ENCODE data around the gene CHD2.
"Not testable (repeated sequence)": the region's sequence is repeated elsewhere in the genome, so short reads cannot be mapped to it uniquely, and the experiment has no call there.

Gene CHD2

GRCh38 chr15:93037820-93038705 is 137.9 kb downstream of the CHD2 start:
- DNase-seq, result no peak

DNA sequence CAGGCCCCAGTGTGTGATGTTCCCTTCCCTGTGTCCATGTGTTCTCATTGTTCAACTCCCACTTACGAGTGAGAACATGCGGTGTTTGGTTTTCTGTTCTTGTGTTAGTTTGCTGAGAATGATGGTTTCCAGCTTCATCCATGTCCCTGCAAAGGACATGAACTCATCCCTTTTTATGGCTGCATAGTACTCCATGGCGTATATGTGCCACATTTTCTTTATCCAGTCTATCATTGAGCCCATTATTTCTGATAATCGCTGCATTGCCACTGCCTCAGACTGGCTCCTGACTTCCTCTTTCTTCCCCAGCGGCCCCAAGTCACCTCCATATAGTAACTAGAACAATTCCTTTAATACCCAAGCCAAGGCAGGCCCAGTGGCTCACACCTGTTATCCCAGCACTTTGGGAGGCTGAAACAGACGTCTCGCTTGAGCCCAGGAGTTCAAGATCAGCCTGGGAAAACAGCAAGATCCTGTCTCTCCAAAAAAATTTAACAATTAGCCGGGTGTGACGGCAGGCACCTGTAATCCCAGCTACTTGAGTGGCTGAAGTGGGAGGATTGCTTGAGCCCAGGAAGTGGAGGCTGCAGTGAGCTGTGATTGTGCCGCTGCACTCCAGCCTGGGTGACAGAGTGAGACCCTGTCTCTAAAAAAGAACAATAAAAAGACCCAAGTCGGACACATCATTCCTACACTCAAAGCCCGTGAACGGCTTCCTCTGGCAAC is 139.6 kb downstream of the CHD2 start:
- DNase-seq, result not testable (repeated sequence)

DNA sequence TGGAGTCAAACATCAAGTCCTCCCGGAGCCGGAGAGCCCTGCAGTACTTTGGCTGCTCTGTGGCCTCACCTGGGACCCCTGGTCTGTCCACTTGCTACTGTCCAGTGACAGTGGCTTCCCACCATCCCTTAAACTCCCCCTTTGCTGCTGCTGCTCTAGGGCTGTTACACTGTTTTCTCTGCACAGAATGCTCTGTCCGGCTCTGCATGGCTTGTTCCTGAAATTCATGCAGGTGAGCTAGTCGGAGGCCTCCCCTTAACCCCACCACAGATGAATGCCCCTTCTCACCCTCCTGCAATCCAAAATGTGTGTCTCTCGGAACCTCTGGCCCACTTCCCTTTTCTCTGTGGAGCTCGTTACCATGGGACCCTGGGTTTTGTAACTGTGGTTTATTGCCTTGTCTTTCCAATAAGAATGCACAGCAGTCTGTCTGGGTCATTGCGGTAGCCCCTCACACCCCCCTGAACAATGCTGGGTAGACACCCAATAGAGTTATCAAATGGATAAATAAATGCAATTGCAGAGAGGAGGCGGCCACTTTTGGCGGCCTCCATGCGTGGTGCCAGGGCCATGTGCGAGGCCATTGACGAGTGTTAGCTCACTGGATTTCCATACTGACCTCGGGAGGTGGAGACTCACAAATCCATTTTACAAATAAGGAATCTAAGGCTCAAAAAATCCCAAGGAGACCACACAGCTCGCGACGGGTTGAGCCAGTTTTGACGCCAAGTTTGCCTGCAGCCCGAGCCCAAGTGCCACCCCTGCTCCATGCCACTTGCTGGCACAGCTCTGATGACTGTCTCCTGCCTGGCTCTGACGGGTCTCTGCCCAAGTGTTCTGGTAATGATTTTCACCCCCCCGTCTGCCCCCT is 140.4 kb downstream of the CHD2 start:
- DNase-seq, result no peak

DNA sequence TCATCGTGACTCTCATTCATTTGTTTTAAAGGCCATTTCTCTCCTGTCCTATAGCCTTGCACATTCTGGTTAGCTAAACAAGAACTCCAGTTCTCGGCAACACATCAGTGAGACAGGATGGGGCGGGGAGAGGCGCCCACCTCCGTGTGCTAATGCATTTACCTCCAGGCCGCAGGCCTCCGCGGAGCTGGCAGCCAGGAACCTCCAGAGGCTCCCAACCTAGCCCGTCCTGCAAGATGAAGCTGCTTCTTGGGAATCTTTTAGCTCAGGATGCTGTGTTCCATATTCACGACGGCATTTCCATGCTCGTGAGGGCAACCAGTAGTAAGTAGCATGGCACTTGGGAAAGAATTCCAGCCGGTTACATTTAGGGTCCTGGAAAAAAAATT is 141.0 kb downstream of the CHD2 start:
- DNase-seq, result no peak

DNA sequence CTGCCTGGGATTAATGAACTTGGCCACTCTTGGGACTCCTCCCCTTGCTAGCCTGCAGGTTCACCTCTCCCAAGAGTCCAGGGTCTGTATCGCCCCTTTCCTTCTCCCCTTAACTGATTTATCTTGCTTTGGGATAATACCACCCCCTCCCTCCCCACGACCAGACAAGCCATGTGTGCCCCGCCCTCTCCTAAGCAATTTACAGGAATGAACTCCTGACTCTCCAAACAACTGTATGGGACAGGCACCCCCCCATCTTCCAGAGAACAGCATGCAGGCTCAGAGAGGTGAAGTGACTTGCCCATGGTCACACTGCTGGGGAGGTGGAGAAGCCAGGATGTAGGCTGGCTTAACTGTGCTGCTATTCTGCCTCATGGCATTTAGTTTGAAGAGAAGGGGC is 142.1 kb downstream of the CHD2 start:
- DNase-seq, result no peak

DNA sequence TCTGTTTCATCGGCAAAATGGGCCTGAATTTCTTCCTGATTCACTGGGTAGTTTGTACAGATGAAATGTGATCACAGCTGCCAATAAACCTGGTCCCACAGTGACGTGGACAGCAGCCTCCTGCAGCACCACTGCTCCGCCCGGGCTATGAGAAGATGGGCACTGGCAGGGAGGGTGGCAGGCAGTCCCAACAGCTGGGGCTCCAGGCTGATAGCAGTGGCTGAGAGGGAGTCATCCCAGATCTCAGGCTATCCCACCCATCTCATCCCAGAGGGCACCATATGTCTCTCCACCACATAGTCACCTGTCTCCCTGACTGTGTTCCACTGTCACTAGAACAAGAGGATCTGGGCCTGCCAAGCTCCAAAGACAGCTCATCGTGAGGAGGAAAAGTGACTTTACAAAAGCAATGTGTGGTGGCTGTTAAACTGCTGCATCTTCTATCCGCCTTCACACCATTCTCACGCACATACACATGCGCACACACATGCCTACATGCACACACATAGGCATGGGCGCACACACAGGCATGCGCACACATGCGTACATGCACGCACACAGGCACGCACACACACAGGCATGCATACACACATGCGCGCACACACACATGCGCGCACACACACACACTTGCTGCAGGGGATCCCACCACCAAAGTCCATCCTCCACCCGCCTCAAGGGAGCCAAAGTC is 142.7 kb downstream of the CHD2 start:
- DNase-seq, result no peak

DNA sequence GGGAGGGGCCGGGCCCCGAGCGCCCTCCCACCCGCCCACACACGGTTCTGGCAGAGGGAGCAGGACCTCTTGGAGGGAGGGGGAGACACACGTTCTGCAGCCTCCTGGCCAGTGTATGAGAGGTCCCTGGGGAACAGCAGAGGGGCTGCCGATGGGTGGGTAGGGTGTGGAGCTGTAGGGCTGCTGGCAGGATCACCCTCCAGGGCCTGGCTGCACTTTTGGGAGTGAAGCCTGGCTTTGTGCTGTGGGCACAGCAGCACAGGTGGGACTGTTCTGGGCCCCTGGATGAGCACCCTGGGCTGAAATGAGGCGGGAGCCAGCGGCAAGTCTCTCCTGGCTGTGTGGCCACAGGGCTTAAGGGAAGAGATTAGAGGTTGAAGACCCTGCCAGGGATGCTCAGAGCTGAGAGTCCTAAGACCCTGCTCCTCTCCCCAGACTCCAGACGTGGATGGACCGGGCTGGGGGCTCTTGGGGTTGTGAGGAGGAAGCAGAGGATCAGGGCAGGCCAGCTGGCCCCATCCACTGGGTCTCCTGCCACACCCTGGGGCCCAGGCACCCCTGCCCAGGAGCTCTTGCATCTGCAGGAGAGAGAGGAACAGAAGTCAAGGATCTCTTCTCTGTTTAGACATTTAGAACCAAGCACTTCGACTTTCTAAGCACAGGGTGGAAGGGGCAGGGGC is 143.6 kb downstream of the CHD2 start:
- no peak for DNase-seq

- DNase-seq, result no peak
Measured at GRCh38 chr15:93044301-93045190, 144.4 kb downstream of the CHD2 start.

DNA sequence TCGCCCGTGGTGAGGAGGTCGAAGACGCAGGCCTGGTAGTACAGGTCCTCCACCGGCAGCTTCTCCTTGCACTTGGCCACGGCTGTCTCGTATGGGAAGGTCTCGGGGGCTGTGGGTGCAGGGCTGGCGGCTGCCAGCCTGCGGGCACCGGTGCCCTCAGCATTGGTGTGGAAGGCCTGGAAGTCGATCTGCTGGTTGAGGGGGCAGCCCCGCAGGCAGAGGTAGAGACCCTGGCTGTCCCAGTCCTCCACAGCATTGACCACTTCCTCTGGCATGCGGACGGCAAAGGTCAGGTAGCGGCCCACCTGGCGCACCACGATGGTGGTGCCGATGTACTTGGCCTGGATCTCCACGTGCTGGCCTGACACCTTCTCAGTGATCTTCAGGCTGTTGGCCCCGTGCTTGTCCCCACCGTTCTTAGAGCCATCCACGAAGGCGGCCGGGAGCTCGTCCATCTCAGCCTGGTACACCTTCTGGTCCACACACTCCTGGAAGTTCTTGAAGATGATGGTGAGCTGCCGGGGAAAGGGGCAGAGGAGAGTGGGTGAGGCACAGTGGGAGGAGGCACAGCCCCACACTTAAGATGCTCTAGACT is 145.2 kb downstream of the CHD2 start:
- no peak for DNase-seq

GRCh38 chr15:93046120-93046519 is 146.0 kb downstream of the CHD2 start:
- no peak for DNase-seq

DNA sequence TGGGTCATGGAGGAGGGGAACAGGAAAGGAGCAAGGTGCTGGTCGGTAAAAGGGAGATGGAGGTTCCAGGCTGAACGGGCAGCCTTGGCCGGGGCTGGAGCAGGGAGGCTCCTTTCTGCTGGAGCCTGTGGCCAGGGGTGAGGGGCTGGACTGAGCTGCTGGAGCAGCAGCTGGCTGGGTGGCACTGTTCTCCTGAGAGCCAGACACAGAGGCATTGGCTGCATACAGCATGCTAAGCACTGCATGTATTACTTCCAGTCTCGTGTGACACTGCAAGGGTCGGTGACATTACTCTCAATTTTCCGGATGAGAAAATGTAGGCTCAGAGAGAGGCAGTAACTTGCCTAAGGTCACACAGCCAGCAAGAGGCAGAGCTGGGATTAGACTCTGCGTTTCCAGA is 146.6 kb downstream of the CHD2 start:
- DNase-seq, result no peak

DNA sequence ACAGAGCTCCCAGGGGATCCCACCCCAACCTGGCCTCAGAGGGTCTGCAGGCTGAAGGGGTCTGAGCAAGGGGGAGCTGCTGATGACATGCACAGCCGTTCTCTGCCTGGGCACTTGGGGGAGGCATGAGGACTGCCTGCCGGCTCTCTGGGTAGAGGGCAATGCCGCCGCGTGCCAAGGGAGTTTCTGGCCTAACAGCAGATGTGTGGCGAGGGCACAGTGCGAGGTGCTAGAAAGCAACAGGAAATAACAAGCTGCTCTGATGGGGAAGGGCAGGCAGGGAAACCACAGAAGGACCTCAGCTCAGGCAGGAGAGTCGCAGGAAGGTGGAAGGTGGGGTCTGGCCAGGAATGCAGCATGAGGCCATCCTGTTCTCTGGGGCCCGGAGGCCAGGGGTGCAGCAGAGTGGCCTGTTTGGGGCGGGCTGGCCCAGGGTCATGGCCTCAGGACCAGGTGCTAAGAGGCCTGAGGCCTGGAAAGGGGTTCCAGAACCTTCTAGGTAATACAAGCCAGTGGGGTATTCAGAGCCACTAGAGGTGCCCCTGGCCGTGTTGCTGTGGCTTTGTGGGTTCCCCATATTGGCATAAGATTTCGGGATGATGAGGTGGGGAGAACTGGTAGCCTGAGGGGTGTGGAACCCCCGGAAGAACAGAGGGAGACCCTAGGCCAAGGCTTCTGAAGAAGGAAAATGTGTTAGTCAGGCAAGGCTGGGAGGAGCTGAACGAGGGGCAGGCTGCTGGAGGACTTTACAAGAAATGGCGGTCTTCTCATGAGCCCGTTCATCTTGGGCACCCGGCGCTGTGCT is 147.7 kb downstream of the CHD2 start:
- DNase-seq, result peak; percentile 71

DNA sequence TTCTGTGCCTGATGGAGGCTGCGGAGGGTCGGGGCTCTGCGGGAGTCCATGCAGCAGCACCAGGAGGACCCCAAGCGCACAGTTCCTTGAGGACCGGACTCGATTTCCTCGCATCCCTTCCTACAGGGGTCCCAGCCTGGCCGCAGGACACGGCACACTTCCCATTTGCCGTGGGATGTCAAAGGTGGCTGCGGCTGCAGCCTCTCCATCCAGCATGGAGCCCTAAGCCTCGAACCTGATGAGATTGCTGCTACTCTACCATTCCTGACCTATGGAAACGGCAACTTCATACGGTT is 148.2 kb downstream of the CHD2 start:
- no peak for DNase-seq

DNA sequence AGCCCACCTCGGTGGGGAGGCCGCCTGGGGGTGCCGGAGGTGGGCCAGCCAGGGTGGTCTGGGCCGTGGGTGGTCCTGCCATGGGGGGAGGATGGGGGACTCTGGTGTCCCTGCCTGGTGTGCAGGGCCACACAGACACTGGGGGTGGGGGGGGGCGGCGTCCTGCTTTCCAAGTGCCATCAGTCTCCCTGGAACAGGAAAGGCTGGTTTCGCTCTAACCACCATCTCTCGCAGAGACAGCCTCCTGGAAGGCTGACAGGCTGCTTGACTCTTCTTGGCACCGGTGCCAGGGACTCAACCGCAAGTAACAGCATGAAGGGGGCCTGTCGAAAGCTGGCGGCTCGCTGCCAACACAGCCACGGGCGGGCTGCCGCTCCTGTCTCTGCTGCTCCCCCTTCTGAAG is 148.6 kb downstream of the CHD2 start:
- no peak for DNase-seq

GRCh38 chr15:93049233-93049632 is 149.1 kb downstream of the CHD2 start:
- no peak for DNase-seq

- DNase-seq, result peak; percentile 63
Measured at GRCh38 chr15:93049914-93050578, 149.9 kb downstream of the CHD2 start.

DNA sequence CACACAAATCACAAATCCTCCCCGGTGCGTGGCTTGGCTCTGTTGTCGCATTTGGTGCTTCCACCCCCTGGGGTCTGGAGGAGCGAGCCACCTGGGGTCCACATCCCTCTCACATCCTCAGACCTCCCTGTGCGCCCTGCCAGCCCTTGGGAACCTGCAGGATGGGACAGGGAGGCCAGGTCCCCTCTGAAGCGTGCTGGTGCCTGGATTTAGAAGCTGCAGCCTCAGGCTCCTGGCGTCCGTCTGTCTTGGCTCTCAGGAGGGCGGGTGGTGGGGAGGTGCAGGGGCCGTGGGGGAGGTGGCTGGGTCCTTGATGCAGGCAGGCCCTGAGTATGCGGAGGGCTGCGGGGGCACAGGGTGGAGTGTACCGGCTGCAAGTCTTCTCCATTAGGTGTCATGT is 150.5 kb downstream of the CHD2 start:
- DNase-seq, result no peak

DNA sequence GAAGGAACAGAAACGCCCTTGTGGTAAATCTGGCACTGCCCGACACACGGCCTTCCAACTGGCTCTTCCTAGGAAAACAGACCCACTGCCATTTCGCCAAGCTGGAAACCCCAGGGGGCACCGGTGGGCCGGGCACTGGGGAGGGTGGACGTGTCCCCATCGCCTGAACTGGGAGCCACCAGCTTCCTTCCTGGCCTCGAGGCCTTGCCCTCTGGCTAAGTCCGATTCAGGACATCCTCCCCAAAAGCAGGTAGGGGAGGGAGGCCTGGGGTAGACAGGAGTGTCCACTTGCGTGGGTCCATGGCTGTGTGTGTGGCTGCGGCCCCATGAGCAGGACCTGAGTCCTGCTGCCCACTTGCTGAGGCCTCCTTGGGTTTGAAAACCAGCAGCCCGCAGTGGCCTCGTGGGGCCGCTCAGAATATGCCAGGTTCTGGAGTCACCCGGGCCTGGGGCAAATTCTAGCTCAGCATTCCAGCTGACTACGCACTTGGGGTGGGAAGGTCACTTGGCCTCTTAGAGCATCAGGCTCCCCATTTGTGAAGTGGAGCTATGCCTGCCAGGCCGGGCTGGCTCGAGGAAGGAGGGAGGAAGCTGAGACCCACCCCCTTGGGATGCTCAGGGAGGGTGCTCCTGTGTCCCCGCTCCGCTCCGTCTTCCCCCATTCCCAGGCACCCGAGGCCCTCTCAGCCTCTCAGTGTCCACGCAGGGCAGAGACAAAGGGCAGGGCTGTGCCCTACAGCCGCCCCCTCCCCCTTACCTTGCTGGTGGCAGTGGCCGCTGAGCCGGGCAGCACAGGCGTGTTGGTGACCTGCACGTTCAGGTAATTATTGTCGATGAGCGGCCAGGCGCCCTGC is 151.3 kb downstream of the CHD2 start:
- no peak for DNase-seq

Data from activated gamma-delta T cell treated with Interleukin-2 at 50 U/mL for 16 hours (primary cell).